Measurements from ENCODE around the gene SLFN12L. TPM values are rescaled to one million over a fixed set of nuclear protein-coding genes. Genes with fewer than 3 reads are reported as not detected.
"Not testable (repeated sequence)": the region's sequence is repeated elsewhere in the genome, so short reads cannot be mapped to it uniquely, and the experiment has no call there.

SLFN12L gene
- total RNA-seq, 2 donors from 2014 or later = 1.3 to 2.0 TPM

DNA sequence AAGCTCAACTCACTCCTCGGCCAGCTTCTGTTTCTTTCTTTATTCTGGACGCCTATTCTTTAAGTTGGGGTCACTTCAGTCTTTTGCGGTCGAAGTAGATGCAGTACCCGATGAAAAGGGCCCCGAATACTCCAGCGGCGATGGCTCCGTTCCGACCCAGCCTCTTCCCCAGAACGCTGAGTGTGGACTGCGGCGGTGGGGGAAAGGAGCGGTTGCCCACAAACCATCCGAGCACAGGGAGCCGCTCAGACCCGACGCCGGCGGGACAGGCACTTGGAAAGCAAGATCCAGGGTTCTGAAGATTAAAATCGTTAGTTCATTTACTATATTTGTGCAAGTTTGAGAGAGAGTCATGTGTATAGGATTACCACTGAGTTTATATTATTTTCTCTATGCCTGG lies 22.5 kb downstream of the SLFN12L start:
- no peak for DNase-seq
- intact Hi-C loops (cut with DNase I, micrococcal nuclease) = no loop called here
- no peak for ATAC-seq

DNA sequence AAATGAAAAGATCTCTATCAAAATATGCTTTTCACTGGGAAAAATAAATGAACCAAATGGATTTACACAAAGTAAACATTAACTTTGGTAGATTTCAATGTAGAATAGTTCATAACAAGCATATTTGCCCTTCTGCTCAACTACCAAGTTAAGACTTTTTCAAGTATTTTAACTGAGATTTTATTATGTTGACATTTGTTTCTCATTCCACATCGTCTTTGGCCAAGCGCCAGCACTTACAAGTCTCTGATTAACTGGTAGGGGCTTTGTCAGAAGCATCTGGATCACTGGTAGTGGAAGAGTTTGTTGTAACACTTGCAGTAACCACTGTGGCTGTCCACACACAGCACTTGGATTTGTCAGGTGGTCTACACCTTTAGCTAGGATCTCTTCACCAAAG lies 22.9 kb downstream of the SLFN12L start:
- intact Hi-C loops (cut with DNase I, micrococcal nuclease) = no loop called here
- ATAC-seq (no peak), DNase-seq (no peak)

DNA sequence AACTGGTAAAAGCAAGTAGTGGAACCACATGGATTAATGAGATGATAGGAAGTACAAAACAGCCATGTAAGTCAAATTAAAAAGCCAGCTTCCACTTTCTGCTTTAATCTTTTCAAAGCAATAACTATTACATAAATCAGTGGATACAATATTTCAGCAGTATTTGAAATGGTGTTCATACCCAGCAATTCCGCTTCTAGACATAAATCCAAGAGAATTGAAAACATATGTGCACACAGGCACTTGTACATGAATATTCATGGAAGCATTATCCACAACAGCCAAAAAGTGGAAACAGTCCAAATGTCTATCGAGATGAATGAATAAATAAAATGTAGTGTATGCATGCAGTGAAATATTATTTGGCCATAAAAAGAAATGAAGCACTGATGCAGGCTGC lies 27.4 kb downstream of the SLFN12L start:
- DNase-seq = no peak
- ATAC-seq = no peak
- intact Hi-C loops (cut with DNase I, micrococcal nuclease) = no loop called here

DNA sequence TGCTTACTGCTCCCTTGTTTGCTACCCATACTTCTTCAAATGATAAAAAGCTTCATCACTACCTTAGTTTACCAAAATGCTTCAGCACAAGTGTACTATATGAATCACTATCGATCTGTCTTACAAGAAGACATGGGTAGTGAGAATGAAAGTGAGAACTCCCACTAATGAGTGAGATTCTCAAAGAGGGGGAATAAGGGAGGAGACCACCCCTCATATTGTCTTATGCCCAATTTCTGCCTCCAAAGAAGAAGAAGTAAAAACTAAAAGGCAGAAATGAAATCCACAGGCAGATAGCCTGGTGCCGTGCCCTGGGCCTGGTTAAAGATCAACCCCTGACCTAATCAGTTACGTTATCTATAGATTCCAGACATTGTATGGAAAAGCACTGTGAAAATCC lies 29.8 kb downstream of the SLFN12L start:
- ATAC-seq; DNase-seq; intact Hi-C loops (cut with DNase I, micrococcal nuclease): not testable (repeated sequence)

DNA sequence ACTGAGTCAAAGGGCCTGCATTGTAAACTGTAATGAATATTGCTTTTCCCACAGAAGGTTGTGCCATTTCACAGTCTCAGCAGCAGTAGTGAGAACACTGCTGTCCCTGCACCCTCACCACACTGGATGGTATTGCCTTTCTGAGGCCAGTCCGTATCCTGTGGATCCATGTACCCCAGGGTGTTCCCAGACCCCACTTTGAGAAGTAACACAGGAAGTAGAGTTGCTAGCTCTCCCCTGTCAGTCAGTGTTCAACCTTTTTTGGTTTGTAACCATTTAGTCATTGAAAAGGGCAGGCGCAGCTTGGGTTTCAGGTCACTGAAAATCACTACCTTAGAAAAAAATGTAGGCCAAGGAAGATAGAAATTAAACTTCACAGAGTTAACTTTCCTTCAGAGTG lies 37.9 kb downstream of the SLFN12L start:
- intact Hi-C loops (cut with DNase I, micrococcal nuclease) = no loop called here
- no peak for ATAC-seq
- no peak for DNase-seq

DNA sequence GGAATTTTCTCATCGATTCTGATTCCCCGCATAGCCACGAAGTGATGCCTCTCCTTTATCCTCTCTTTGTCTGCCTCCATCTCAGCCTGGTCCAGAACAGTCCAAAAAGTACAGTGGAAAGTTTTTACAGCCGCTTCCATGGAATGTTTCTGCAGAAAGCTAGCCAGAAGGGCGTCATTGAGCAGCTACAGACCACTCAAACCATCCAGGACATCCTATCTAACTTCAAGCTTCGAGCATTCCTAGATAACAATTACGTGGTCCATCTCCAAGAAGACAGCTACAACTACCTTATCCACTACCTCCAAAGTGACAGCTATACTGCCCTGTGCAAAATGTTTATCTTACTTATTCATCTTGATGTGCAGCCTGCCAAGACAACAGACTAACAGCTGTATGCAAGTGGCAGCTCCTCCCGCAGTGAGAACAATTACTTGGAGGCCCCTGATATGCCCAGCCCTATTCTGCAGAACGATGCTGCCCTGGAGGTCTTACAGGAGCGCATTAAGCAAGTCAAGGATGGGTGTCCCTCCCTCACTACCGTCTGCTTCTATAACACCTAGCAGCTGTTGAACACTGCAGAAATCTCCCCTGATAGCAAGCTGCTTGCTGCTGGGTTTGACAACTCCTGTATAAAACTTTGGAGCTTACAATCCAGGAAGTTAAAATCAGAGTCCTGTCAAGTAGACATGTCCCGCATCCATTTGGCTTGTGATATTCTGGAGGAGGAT lies 38.9 kb downstream of the SLFN12L start:
- ATAC-seq (no peak), DNase-seq (no peak)
- intact Hi-C loops (cut with DNase I, micrococcal nuclease) = no loop called here

DNA sequence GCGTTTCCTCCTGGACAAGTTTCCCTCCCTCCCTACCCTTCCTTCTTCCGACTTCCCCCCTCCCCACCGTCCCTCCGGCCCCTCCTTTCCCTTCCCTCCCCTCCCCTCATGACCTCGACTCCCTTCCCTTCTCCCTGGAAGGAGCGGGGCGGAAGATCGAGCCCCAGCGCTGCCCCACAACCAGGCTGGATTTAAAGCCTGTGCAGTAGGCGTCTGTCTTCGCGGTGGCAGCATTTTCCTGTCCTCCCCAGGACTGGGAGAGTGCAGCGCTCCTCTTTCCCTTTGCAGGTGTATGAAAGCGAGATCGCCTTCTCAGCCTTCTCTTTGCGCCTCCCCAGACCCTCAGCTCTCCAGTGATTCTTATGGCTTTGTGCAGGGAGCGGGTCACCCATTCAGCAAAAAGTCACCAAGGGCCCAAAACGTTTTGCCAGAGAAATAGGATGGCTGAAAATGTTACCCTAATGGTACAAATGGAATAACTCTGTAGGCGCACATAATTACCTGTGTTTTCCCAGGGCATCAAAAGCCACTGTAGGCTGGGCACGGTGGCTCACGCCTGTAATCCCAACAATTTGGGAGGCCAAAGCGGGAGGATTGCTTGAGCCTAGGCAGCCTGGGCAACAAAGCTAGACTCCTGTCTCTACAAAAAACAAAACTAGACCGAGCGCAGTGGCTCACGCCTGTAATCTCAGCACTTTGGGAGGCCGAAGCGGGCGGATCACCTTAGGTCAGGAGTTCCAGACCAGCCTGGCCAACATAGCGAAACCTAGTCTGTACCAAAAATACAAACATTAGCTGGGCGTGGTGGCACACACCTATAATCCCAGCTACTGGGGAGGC lies 40.8 kb downstream of the SLFN12L start:
- intact Hi-C loops (cut with DNase I, micrococcal nuclease) = no loop called here
- ATAC-seq = no peak
- DNase-seq = no peak

DNA sequence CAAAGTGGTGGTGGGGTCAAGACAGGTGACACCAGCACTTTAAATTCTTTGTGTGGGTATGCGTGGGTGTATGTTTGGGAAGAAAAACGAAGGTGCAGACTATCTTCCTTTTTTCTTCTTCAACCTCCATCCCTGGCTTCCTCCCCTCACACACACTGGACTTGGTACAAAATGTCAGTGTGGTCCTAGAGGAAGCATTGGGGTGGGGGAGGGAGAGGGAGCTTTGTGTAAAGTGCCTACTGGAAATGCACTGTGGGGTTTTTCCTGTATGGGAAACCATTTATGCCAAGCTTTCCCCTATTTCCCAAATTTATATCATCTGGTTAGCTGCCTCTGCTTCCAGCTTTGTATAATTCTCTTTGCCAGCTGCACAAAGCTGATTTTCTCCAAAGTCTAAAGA lies 44.4 kb downstream of the SLFN12L start:
- intact Hi-C loops (cut with DNase I, micrococcal nuclease) = no loop called here
- ATAC-seq = no peak
- no peak for DNase-seq

DNA sequence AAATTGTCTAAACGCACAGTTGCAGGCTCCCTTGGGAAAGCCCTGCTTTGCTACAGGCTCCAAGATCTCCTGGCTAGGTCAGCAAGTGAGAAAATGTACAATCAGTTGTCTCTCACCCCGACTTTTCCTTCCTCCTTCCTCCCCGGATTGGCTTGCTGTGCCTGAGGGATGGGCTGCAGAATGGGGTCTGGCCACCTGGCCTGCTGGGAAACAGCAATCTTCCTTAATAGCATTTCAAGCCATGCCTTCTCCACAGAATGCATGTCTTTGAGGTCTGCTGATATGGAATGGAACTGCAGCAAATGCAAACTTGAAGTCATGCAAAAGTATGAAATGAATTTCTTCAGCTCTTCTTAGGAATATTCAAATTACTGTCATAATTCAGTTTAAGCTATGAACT lies 46.1 kb downstream of the SLFN12L start:
- intact Hi-C loops (cut with DNase I, micrococcal nuclease) = no loop called here
- ATAC-seq (no peak), DNase-seq (no peak)

DNA sequence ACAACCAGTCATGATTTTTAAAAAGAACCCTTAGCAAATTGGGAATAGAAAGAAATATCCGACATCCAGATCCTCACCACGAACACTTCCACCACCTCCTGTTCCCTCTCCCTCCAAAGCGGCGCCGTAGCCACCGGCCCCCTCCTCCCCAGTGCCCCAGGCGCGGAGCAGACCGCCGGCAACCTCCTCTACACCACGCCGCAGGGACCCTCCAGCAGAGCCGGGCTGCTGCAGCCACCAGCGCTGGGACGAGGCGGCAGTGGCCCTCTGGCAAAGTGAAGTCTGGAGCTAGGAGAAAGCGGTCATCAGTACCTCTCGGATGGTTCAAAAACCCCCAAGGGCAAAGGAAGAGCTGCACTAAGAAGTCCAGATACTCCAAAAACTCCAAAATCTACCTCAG lies 47.5 kb downstream of the SLFN12L start:
- DNase-seq (no peak), ATAC-seq (no peak)
- intact Hi-C loops (cut with DNase I, micrococcal nuclease) = no loop called here

DNA sequence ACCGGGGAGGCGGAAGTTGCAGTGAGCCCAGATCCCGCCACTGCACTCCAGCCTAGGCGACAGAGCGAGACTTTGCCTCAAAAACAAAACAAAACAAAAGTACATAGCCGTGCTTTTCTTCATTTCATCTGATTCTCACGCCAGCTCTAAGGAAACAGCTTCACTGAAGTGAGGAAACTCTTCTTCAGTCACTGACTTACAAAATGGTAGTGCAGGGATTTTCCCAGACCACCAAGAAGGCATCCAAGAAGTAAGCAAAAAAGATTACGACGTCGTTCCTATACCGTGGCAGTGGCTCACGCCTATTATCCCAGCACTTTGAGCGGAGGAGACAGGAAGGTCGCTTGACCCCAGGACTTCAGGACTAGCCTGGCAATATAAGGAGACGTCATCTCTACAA lies 48.5 kb downstream of the SLFN12L start:
- ATAC-seq = no peak
- intact Hi-C loops (cut with DNase I, micrococcal nuclease) = no loop called here
- DNase-seq = no peak

DNA sequence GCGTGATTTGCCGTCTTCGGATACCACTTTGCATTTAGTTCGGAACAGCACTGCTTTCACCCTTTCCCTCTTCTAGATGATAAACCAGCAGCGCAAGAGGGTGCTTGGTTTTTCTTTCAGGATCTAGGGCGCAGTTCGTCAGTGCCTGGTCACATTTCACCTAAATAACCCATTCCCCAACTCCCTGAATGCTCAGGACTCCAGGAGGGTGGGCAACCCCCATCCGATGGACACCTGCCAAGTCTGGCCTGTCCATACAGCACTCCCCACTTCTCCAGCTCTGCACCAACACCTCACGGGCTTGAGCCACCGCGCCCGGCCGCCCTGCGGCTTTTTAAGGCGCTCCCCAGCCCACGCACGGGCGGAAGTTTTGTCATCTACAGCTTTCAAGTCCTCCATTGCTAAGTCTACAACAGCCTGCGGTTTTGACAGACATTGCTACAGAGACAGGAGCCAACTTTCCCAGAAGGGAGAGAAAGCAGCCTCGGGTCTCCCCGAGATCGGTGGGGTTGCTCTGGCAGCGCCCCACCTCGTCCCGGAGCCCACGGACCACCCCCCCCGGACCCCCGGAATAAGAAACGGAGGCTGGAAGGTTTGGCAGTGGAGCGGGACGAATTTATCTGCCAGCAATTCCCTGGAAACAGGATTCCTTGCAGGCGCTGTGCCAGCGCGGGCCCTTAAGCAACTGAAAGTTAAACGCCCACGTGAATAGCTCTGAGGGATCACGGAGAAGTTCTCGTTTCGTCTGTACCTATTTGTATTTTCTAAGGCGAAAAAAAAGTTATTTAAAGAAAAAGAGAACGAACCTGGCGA lies 50.4 kb downstream of the SLFN12L start:
- peak; percentile 38 for ATAC-seq
- intact Hi-C loops (cut with DNase I, micrococcal nuclease) = no loop called here

DNA sequence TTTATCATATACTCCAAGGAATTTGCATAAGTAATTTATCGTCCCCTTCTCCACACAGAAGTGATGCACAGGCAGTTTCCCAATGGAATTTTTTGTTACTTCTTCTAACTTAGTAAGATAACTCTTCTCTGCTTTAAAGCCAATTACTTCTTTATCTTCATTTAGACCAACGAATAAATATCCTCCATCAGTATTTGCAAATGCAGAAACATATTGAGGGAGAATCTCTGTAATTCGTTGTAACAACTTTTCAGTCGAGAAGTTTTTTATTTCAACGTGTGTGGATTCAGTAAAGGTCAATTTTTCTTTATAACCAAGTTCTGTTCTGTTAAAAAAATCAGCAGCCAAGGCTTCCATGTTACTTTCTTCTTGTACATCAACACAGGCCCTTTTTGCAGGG lies 58.2 kb downstream of the SLFN12L start:
- no peak for ATAC-seq
- intact Hi-C loops (cut with DNase I, micrococcal nuclease) = no loop called here

More for the DNA sequence above, 50.4 kb downstream of the SLFN12L start:
- peak; percentile 41 to 59 for DNase-seq

DNA sequence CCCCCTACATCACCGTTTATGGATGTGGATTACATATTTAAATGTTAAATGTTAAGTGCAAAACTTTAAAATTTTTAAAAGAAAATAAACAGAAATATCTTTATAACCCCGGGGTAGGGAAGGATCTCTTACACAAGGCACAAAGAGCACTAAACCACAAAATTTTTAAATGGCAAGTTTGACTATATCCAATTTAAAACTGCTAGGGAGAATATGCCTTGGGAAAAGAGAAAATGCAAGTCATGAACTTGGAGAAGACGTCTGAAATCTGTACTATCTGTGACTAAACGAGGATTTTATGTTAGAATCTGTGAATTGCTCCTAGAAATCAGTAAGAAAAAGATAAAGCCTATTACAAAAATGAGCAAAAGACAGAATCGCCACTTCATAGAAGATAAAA lies 60.2 kb downstream of the SLFN12L start:
- DNase-seq (no peak), ATAC-seq (no peak)
- intact Hi-C loops (cut with DNase I, micrococcal nuclease) = no loop called here

More for the DNA sequence above, 58.2 kb downstream of the SLFN12L start:
- no peak for DNase-seq

DNA sequence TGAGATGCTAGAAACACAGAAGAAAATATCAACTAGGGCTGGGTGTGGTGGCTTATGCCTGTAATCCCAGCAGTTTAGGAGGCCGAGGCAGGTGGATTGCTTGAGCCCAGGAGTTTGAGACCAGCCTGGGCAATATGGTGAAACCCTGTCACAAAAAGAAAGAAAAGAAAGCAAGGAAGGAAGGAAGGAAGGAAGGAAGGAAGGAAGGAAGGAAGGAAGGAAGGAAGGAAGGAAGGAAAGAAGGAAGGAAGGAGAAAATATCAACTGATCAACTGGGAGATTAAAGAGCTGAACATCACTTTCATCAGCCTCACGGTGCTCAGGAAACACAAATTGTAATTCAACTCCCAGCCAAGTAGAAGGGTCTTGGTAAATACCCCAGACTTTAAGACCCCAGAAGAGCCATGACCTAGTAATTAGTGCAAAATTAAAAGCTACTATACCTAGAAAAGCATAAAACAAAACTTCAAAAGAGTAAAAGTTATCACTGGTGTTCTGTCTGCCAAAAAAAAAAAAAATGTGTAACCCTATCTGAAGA lies 61.1 kb downstream of the SLFN12L start:
- ATAC-seq (no peak), DNase-seq (no peak)
- intact Hi-C loops (cut with DNase I, micrococcal nuclease) = no loop called here

DNA sequence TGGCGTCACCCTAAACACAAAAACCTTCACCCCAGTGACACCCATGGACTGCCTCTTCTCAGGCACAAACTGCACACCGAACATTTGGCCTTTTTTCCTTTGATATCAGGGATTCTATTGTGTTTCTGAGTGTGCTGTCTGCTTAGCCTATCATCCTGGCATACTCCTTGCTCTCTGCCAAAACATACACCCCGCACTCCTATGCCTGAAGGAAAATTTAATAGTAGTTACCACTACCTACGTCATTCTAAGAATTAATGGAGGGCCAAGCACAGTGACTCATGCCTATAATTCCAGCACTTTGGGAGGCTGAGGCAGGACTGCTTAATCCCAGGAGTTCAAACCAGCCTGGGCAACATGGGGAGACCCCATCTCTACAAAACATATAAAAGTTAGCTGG lies 69.0 kb downstream of the SLFN12L start:
- intact Hi-C loops (cut with DNase I, micrococcal nuclease) = no loop called here
- ATAC-seq = no peak
- no peak for DNase-seq

DNA sequence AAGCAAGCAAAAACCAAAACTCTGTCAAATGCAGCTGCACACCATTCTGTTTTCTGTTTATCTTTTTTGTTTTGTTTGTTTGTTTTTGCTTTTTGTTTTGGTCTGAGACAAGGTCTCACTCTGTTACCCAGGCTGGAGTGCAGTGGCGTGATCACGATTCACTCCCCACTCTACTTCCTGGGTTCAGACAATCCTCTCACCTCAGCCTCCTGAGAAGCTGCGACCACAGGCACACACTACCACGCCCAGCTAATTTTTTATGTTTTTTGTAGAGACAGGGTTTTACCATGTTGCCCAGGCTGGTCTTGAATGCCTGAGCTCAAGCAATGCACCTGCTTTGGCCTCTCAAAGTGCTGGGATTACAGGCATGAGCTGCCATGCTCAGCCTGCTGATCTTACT lies 69.7 kb downstream of the SLFN12L start:
- intact Hi-C loops (cut with DNase I, micrococcal nuclease) = no loop called here
- ATAC-seq (no peak), DNase-seq (no peak)

DNA sequence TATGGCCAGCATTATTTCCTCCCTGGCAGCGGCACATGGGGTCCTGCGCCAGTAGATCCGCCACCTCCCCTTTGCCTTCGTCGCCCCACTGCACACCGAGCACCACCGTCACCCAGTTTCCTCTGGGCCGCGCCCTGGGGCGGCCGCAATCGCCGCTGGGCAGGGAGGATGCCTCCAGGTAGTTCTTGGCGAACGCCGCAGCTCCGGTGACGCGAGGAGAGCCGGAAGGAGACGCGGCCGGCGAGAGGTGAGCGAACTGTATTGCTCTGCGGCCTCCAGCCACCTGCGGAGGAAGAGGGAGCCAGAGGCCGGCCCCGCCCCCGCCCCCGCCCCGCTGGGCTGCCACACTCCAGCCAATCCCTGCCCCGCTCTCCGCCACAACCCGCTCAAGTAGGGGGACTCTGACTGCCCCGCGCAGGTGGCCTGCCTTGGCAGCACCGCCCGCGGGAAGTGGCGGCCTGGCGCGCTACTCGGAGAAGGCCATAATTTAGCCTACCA lies 77.1 kb downstream of the SLFN12L start:
- ATAC-seq (peak; percentile 99), DNase-seq (peak; percentile 85 to 86)
- intact Hi-C loops (cut with DNase I, micrococcal nuclease) = no loop called here

DNA sequence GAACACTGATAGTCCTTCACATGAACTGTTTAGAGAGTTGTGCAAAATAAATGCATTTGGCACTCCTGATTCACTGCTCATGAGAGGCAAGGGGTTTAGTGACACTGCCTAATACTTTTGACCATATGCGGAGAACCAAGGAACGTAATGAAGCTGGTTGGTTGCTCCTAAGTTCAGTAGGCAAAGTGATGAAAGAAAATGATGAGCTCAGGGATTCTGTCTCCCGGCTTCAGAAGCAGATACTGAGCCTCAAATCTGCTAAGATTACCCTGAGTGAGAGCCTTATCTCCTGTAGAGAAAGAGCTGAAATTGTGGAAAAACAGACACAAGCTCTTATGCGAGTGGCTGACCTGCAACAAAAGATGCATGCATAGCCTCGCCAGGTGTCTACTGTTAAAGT lies 83.4 kb downstream of the SLFN12L start:
- ATAC-seq; intact Hi-C loops (cut with DNase I, micrococcal nuclease); DNase-seq: not testable (repeated sequence)
